Measurements from ENCODE around the gene ALDOB.
A peak's percentile ranks its signal among the peaks of the same experiment; 100 is the strongest.

DNA sequence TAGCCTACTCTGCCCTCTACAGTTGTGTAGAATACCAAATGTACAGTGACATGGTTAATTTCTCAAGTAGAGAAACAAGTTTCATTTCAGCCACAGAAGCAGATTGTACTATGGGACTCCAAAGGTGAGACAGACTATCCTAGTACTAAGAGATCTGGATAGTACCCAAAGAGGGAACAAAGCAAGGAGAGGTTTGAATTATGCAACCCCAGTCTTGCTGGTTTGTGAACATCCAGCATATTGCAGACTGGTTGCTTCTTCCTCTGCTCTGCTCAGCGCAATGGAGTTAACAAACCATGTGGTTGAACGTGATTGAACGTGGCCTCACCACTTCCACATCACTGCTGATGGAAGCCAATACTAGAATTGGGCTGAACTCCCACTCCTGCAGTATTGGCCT lies 43.3 kb upstream of the ALDOB start:
- TF ChIP-seq, protein P1, sequence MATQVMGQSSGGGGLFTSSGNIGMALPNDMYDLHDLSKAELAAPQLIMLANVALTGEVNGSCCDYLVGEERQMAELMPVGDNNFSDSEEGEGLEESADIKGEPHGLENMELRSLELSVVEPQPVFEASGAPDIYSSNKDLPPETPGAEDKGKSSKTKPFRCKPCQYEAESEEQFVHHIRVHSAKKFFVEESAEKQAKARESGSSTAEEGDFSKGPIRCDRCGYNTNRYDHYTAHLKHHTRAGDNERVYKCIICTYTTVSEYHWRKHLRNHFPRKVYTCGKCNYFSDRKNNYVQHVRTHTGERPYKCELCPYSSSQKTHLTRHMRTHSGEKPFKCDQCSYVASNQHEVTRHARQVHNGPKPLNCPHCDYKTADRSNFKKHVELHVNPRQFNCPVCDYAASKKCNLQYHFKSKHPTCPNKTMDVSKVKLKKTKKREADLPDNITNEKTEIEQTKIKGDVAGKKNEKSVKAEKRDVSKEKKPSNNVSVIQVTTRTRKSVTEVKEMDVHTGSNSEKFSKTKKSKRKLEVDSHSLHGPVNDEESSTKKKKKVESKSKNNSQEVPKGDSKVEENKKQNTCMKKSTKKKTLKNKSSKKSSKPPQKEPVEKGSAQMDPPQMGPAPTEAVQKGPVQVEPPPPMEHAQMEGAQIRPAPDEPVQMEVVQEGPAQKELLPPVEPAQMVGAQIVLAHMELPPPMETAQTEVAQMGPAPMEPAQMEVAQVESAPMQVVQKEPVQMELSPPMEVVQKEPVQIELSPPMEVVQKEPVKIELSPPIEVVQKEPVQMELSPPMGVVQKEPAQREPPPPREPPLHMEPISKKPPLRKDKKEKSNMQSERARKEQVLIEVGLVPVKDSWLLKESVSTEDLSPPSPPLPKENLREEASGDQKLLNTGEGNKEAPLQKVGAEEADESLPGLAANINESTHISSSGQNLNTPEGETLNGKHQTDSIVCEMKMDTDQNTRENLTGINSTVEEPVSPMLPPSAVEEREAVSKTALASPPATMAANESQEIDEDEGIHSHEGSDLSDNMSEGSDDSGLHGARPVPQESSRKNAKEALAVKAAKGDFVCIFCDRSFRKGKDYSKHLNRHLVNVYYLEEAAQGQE (IDR thresholded peaks at IDR 0.05; ENCODE audit: low read depth): no peak
- TF ChIP-seq, protein P2, sequence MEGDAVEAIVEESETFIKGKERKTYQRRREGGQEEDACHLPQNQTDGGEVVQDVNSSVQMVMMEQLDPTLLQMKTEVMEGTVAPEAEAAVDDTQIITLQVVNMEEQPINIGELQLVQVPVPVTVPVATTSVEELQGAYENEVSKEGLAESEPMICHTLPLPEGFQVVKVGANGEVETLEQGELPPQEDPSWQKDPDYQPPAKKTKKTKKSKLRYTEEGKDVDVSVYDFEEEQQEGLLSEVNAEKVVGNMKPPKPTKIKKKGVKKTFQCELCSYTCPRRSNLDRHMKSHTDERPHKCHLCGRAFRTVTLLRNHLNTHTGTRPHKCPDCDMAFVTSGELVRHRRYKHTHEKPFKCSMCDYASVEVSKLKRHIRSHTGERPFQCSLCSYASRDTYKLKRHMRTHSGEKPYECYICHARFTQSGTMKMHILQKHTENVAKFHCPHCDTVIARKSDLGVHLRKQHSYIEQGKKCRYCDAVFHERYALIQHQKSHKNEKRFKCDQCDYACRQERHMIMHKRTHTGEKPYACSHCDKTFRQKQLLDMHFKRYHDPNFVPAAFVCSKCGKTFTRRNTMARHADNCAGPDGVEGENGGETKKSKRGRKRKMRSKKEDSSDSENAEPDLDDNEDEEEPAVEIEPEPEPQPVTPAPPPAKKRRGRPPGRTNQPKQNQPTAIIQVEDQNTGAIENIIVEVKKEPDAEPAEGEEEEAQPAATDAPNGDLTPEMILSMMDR (IDR thresholded peaks at IDR 0.05 in 2 of 3, conservative IDR thresholded peaks at IDR 0.05 in 1 of 3; ENCODE audit: borderline replicate concordance in 1 of 3, insufficient read depth in 1 of 3, low read depth in 2 of 3, low read length in 2 of 3): 0 out of 6 replicates have a peak, but pooled peaks of 2 of the 3 experiments have one; percentile 2 to 3
- TF ChIP-seq POLR2A (IDR thresholded peaks at IDR 0.05; ENCODE audit: borderline replicate concordance, extremely low read depth, insufficient read depth, insufficient read length) (no peak), TCF7L2 (IDR thresholded peaks at IDR 0.05; ENCODE audit: borderline replicate concordance, extremely low read depth, insufficient read depth, insufficient read length) (no peak)
